Measurements from ENCODE around the gene RAB1B. TPM values are rescaled to one million over a fixed set of nuclear protein-coding genes. Genes with fewer than 3 reads are reported as not detected.

Gene RAB1B
- total RNA-seq, 1 experiment from 2014 or later, result 148 TPM

- intact Hi-C loops (cut with micrococcal nuclease), result no loop called here
- Histone ChIP-seq H3K79me2 (ENCODE audit: insufficient read depth, low read length) (peaks cover 25% of the 10 kb centered on the region), H3K4me1 (ENCODE audit: control insufficient read depth in 1 of 2, insufficient read depth in 2 of 2, low read length in 2 of 2) (peaks cover 6 to 8% of the 10 kb centered on the region in 2 experiments), H4K20me1 (ENCODE audit: insufficient read depth) (no peaks in the 10 kb centered on the region), H2AFZ (ENCODE audit: low read depth, low read length, poor library complexity, severe bottlenecking) (no peak overlapping the region), H3K9me3 (ENCODE audit: control insufficient read depth in 1 of 2, insufficient read depth in 1 of 2, low read depth in 1 of 2, low read length in 2 of 2) (no peaks in the 10 kb centered on the region), H3K27me3 (ENCODE audit: insufficient read depth, low read length) (no peaks in the 10 kb centered on the region), H3K36me3 (ENCODE audit: control insufficient read depth in 1 of 2, insufficient read depth in 2 of 2, low read length in 2 of 2) (peaks cover 18 to 20% of the 10 kb centered on the region in 2 experiments; a peak in 3 of 4 replicates), H3K9ac (ENCODE audit: low read length) (no peak overlapping the region), H3K9me2 (ENCODE audit: insufficient read depth) (no peaks in the 10 kb centered on the region), H3K4me2 (ENCODE audit: low read length) (no peak overlapping the region), H3K4me3 (replicated peaks in 1 of 2; ENCODE audit: low read depth in 1 of 2, low read length in 2 of 2) (no peak overlapping the region), H3K27ac (ENCODE audit: low read depth, low read length) (no peak overlapping the region)
- DNase-seq (ENCODE audit: low read depth, low spot score), result no peak
- CTCF ChIA-PET, result no interaction called here
- ATAC-seq, result no peak
- no TSS peak for BruUV-seq (replicated peaks)
- POLR2A ChIA-PET, result no interaction called here
- no peak for TF ChIP-seq SIN3A (IDR thresholded peaks at IDR 0.05; ENCODE audit: low read depth)
- TF ChIP-seq EZH2phosphoT487 (IDR thresholded peaks at IDR 0.05; ENCODE audit: borderline replicate concordance), result no peak
- TF ChIP-seq REST (IDR thresholded peaks at IDR 0.05; ENCODE audit: low read depth), result no peak
- no peak for TF ChIP-seq ELF1 (IDR thresholded peaks at IDR 0.05; ENCODE audit: borderline replicate concordance, low read depth)
- TF ChIP-seq SP1 (IDR thresholded peaks at IDR 0.05; ENCODE audit: low read depth), result no peak
- TF ChIP-seq CBX3 (IDR thresholded peaks at IDR 0.05; ENCODE audit: low read depth), result no peak
- no peak for TF ChIP-seq SRF (IDR thresholded peaks at IDR 0.05; ENCODE audit: low read depth)
- no peak for TF ChIP-seq RAD21 (IDR thresholded peaks at IDR 0.05; ENCODE audit: low read depth)
- TF ChIP-seq EZH2 (IDR thresholded peaks at IDR 0.05), result no peak
- TF ChIP-seq ZNF274 (IDR thresholded peaks at IDR 0.05; ENCODE audit: low read depth, low read length), result no peak
- TF ChIP-seq TCF7L2 (IDR thresholded peaks at IDR 0.05; ENCODE audit: borderline replicate concordance, extremely low read depth, insufficient read depth, insufficient read length), result no peak
- TF ChIP-seq YY1 (IDR thresholded peaks at IDR 0.05; ENCODE audit: extremely low read depth, insufficient replicate concordance, low read depth, low read length), result no peak
- TF ChIP-seq, protein P1, sequence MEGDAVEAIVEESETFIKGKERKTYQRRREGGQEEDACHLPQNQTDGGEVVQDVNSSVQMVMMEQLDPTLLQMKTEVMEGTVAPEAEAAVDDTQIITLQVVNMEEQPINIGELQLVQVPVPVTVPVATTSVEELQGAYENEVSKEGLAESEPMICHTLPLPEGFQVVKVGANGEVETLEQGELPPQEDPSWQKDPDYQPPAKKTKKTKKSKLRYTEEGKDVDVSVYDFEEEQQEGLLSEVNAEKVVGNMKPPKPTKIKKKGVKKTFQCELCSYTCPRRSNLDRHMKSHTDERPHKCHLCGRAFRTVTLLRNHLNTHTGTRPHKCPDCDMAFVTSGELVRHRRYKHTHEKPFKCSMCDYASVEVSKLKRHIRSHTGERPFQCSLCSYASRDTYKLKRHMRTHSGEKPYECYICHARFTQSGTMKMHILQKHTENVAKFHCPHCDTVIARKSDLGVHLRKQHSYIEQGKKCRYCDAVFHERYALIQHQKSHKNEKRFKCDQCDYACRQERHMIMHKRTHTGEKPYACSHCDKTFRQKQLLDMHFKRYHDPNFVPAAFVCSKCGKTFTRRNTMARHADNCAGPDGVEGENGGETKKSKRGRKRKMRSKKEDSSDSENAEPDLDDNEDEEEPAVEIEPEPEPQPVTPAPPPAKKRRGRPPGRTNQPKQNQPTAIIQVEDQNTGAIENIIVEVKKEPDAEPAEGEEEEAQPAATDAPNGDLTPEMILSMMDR (IDR thresholded peaks at IDR 0.05 in 2 of 3, conservative IDR thresholded peaks at IDR 0.05 in 1 of 3; ENCODE audit: borderline replicate concordance in 1 of 3, insufficient read depth in 1 of 3, low read depth in 2 of 3, low read length in 2 of 3), result no peak
- TF ChIP-seq POLR2AphosphoS5 (IDR thresholded peaks at IDR 0.05; ENCODE audit: low read depth, low read length), result no peak
- TF ChIP-seq ATF3 (IDR thresholded peaks at IDR 0.05), result no peak
- TF ChIP-seq JUND (IDR thresholded peaks at IDR 0.05), result no peak
- no peak for TF ChIP-seq POLR2A (IDR thresholded peaks at IDR 0.05; ENCODE audit: borderline replicate concordance, extremely low read depth, insufficient read depth, insufficient read length)
- TF ChIP-seq CEBPB (IDR thresholded peaks at IDR 0.05; ENCODE audit: low read depth), result no peak
- TF ChIP-seq FOSL1 (IDR thresholded peaks at IDR 0.05; ENCODE audit: low read depth), result no peak
- TF ChIP-seq EGR1 (IDR thresholded peaks at IDR 0.05; ENCODE audit: low read depth), result no peak
- RAD21 ChIA-PET (ENCODE audit: low non-redundant PET in 1 of 2, low total read pairs in 2 of 2, uncharacterized antibody in 2 of 2, unreplicated experiment in 2 of 2), result no interaction called here
Measured at GRCh38 chr11:66274219-66274618, 5.8 kb downstream of the RAB1B start.
